Heart left ventricle (tissue), 16 donors: ENCODE measurements around the gene WIPF3. TPM values are rescaled to one million over a fixed set of nuclear protein-coding genes. Genes with fewer than 3 reads are reported as not detected.

Experiments
- ATAC-seq, 4 donors: fragments of 200-7000 bp; cut with Tn5 transposase; one replicate each; pipeline ENCODE4 v1.9.1; 2020 to 2022; ENCODE audit warnings: moderate library complexity in 4 of 4, mild to moderate bottlenecking in 3 of 4, moderate number of reproducible peaks in 1 of 4
- DNase-seq, 5 donors: peaks; one replicate each; pipeline ENCODE4 v3.0.0-alpha.2; 2020
- H3K27ac ChIP-seq, 12 donors: fragments of 200-600 bp; sonication (generic) in 4 of 12; one replicate each; pipeline versions ENCODE4 v1.5.0 to v1.8.0; 2016 to 2022; ENCODE audit warnings: mild to moderate bottlenecking in 2 of 12
- H3K27me3 ChIP-seq, 9 donors: fragments of 200-600 bp; sonication (generic) in 2 of 9; one replicate each; pipeline versions ENCODE4 v1.5.1 to v1.8.0; 2016 to 2022; ENCODE audit warnings: mild to moderate bottlenecking in 3 of 9
- H3K36me3 ChIP-seq, 9 donors: fragments of 200-600 bp; sonication (generic) in 2 of 9; one replicate each; pipeline versions ENCODE4 v1.5.0 to v1.8.0; 2018 to 2022; ENCODE audit warnings: mild to moderate bottlenecking in 2 of 9
- H3K4me1 ChIP-seq, 12 donors: fragments of 200-600 bp; sonication (generic) in 4 of 12; one replicate each; pipeline versions ENCODE4 v1.5.0 to v1.8.0; 2016 to 2022; ENCODE audit warnings: mild to moderate bottlenecking in 3 of 12
- H3K4me3 ChIP-seq, 12 donors: fragments of 200-600 bp; sonication (generic) in 4 of 12; one replicate each; pipeline versions ENCODE4 v1.5.0 to v1.8.0; 2017 to 2022; ENCODE audit warnings: mild to moderate bottlenecking in 9 of 12, moderate library complexity in 4 of 12
- H3K9me3 ChIP-seq, 12 donors: fragments of 200-600 bp; sonication (generic) in 4 of 12; one replicate each; pipeline versions ENCODE4 v1.5.0 to v1.8.0; 2016 to 2022; ENCODE audit warnings: mild to moderate bottlenecking in 1 of 12
- CTCF ChIP-seq, 12 donors: fragments of 200-600 bp; sonication (generic) in 4 of 12; IDR thresholded peaks; one replicate each; pipeline versions ENCODE4 v1.5.0 to v1.8.0; 2018 to 2022; ENCODE audit warnings: antibody characterized with exemption in 12 of 12, mild to moderate bottlenecking in 5 of 12
- POLR2A ChIP-seq, 2 donors: fragments of 450-650 bp; IDR thresholded peaks; one replicate each; pipeline ENCODE4 v1.6.1; 2017; ENCODE audit warnings: antibody characterized with exemption in 2 of 2, mild to moderate bottlenecking in 2 of 2, moderate library complexity in 2 of 2
- WGBS, 4 donors: extraction: QIAGEN DNeasy Blood & Tissue Kit in 2 of 4; methylation state at CpG; one replicate each; pipeline versions ENCODE4 v1.1.5 to v1.1.7; 2013 to 2018; 5-methylcytosine and 5-hydroxymethylcytosine counted together
- intact Hi-C, 10 donors: fragments of 100-400 bp; cut with DNase I; formaldehyde crosslinking; loops; one replicate each; pipeline versions ENCODE4 v1.11.1 to v1.14.2; 2022
- polyA plus RNA-seq, 2 donors: library from polyadenylated mRNA; stranded (reverse); fragments of 200-250 nt; gene quantifications; one replicate each; pipeline ENCODE4 v1.2.3, GENCODE V29; 2013
- total RNA-seq, 9 donors: library from RNA; depleted of rRNA in 2 of 9; stranded (reverse); fragments of >200 nt in 2 of 9; fragmentation: NEBNext Ultra II Directional in 3 of 9; extraction: Animal tissue kit (Norgen Biotek cat#: 25700) in 3 of 9; gene quantifications; one replicate each; pipeline versions ENCODE4 v1.1.0 to v1.2.4, GENCODE V29; 2016 to 2023
- donor health status: ischemic (EF 13 %, LVEDD 7.1; RV severe dilation, severe dysfunction).
- donor health status: healthy with polysubstance abuse.
- donor health status: DM: no; HTN: yes; CAD: no.
- donor health status: DM: no; HTN: no; CAD: no.
- donor health status: ischemic (EF 25% LVEDD 6.9; RV normal size, moderate dysfunction).
- donor health status: ischemic (EF 25% LVEDD 5.7; RV mildly dilated, moderate dysfunction).
- donor health status: healthy.
- donor health status: DM: yes; HTN: yes; CAD: no.
- donor health status: ischemic (EF 35%, LVEDD 5.7; RV mildly dilated, moderate dysfunction).
- donor health status: nonischemic (EF 11% LVEDD 7.7; RV severe dilation, severe dysfunction).
- donor health status: DM: yes; HTN: yes; CAD: no.
- donor health status: PGD.
- donor health status: ischemic (EF 29% LVEDD 5.4; RV normal size, mild dysfunction).
- donor health status: nonischemic (EF 23%, LVEDD 6.1; RV moderate dilation, normal function).

The WIPF3 gene
- total and polyA plus RNA-seq, 11 donors: 1.2 to 16.5 (median 6.8) TPM

- H3K36me3 ChIP-seq: peaks cover 0 to 42% (median 16%) of the 10 kb centered on the region in 9 donors
These were observed 147.5 kb downstream of the WIPF3 start for GRCh38 chr7:29953726-29954347.

GRCh38 chr7:29955075-29955792, 148.9 kb downstream of the WIPF3 start:
- H3K27ac ChIP-seq: peak overlapping the region in 5 of 12 donors; percentile 40 to 74 (median 66)
- no peak overlapping the region for H3K4me3 ChIP-seq
- no peaks in the 10 kb centered on the region for H3K27me3 ChIP-seq
- H3K9me3 ChIP-seq: no peaks in the 10 kb centered on the region
- H3K36me3 ChIP-seq: peaks cover 0 to 35% (median 16%) of the 10 kb centered on the region in 9 donors
- intact Hi-C loops: no loop called here
- ATAC-seq: peak; percentile 79 to 91 (median 85)
- WGBS, 4 donors: 62 to 77% (median 67%) methylated on average over 7 of the region's 7 CpGs
- peaks cover 0 to 25% (median 0%) of the 10 kb centered on the region in 12 donors for H3K4me1 ChIP-seq
- TF ChIP-seq CTCF (IDR thresholded peaks at IDR 0.05): no peak
- TF ChIP-seq POLR2A (IDR thresholded peaks at IDR 0.05): no peak
- DNase-seq: peak in 1 of 5 donors; percentile 53

More at GRCh38 chr7:29953726-29954347, 147.5 kb downstream of the WIPF3 start:
- Histone ChIP-seq H3K4me1 (peaks cover 0 to 25% (median 0%) of the 10 kb centered on the region in 12 donors), H3K27ac (peak overlapping the region in 3 of 12 donors; percentile 57 to 74 (median 66)), H3K9me3 (no peaks in the 10 kb centered on the region), H3K27me3 (no peaks in the 10 kb centered on the region), H3K4me3 (no peak overlapping the region)
- no peak for DNase-seq
- peak in 3 of 4 donors; percentile 27 to 41 (median 38) for ATAC-seq
- TF ChIP-seq POLR2A (IDR thresholded peaks at IDR 0.05): no peak
- 73 to 88% (median 77%) methylated on average over 4 of the region's 4 CpGs for WGBS, 4 donors
- intact Hi-C loops: no loop called here

- Histone ChIP-seq H3K9me3 (no peaks in the 10 kb centered on the region), H3K4me3 (no peak overlapping the region), H3K27me3 (no peaks in the 10 kb centered on the region), H3K4me1 (peaks cover 0 to 25% (median 0%) of the 10 kb centered on the region in 12 donors), H3K36me3 (peaks cover 0 to 30% (median 15%) of the 10 kb centered on the region in 9 donors), H3K27ac (peak overlapping the region in 3 of 12 donors; percentile 66 to 74 (median 73))
- TF ChIP-seq POLR2A (IDR thresholded peaks at IDR 0.05) (no peak), CTCF (IDR thresholded peaks at IDR 0.05) (no peak)
- DNase-seq (peak in 1 of 5 donors; percentile 35), ATAC-seq (peak in 2 of 4 donors; percentile 26 to 51)
- 58 to 65% (median 61%) methylated on average over 8 of the region's 8 CpGs for WGBS, 4 donors
- intact Hi-C loops: no loop called here
These were observed 149.6 kb downstream of the WIPF3 start for GRCh38 chr7:29955799-29956486.

GRCh38 chr7:29956487-29956836, 150.2 kb downstream of the WIPF3 start:
- Histone ChIP-seq H3K4me1 (peaks cover 0 to 25% (median 0%) of the 10 kb centered on the region in 12 donors), H3K4me3 (no peak overlapping the region), H3K36me3 (peaks cover 0 to 24% (median 10%) of the 10 kb centered on the region in 9 donors), H3K27me3 (no peaks in the 10 kb centered on the region), H3K27ac (no peak overlapping the region), H3K9me3 (no peaks in the 10 kb centered on the region)
- TF ChIP-seq POLR2A (IDR thresholded peaks at IDR 0.05): no peak
- intact Hi-C loops: no loop called here
- ATAC-seq: no peak
- 74 to 81% (median 75%) methylated on average over 3 of the region's 3 CpGs for WGBS, 4 donors
- DNase-seq: no peak
